H1 (cell line): ENCODE data around the gene TMEM220. TPM values are rescaled to one million over a fixed set of nuclear protein-coding genes. Genes with fewer than 3 reads are reported as not detected.

Experiments
- CTCF ChIA-PET: fragments of 300-600 bp; sonication (Branson Sonifier 250); formaldehyde crosslinking; loops from one replicate; lab custom pipeline; 2021; ENCODE audit not compliant: partially characterized antibody; lab: Charles Lee
- POLR2A ChIA-PET: fragments of 300-600 bp; sonication (Branson Sonifier 250); formaldehyde crosslinking; loops from one replicate; lab custom pipeline; 2021; ENCODE audit warnings: inconsistent platforms; ENCODE audit not compliant: partially characterized antibody; lab: Charles Lee
- DNase-seq, 2 experiments: peaks; one replicate each; pipeline versions ENCODE4 v3.0.0 to v3.0.0-alpha.2; 2010 to 2022; ENCODE audit warnings: low spot score in 2 of 2, low read depth in 1 of 2, mixed read lengths in 1 of 2
- FAIRE-seq: peaks from 2 replicates; lab custom pipeline; 2011; peaks lifted over from hg19 to GRCh38; lab: Jason Lieb, UNC
- H2AFZ ChIP-seq: 2 replicates; pipeline ENCODE4 v1.8.1; 2012; ENCODE audit warnings: low read length, inconsistent platforms
- H2AK5ac ChIP-seq: 2 replicates; pipeline ENCODE4 v1.6.1; 2013; ENCODE audit warnings: low read depth, low read length
- H2BK120ac ChIP-seq: replicated peaks from 2 replicates; pipeline ENCODE3; 2013; ENCODE audit warnings: low read depth, low read length, inconsistent platforms
- H2BK12ac ChIP-seq: 2 replicates; pipeline ENCODE4 v1.6.1; 2013; ENCODE audit warnings: low read depth, low read length
- H2BK15ac ChIP-seq: 2 replicates; pipeline ENCODE4 v1.6.1; 2013; ENCODE audit warnings: low read length
- H2BK20ac ChIP-seq: 2 replicates; pipeline ENCODE4 v1.6.1; 2013; ENCODE audit warnings: low read length
- H2BK5ac ChIP-seq: 2 replicates; pipeline ENCODE4 v1.6.1; 2013; ENCODE audit warnings: low read depth, low read length
- H3K14ac ChIP-seq: 2 replicates; pipeline ENCODE4 v1.6.1; 2013; ENCODE audit warnings: inconsistent platforms; ENCODE audit not compliant: insufficient read length
- H3K18ac ChIP-seq: 2 replicates; pipeline ENCODE4 v1.6.1; 2013; ENCODE audit warnings: low read length; ENCODE audit errors: extremely low read depth
- H3K23ac ChIP-seq: 2 replicates; pipeline ENCODE4 v1.6.1; 2013; ENCODE audit warnings: inconsistent platforms; ENCODE audit not compliant: insufficient read length
- H3K23me2 ChIP-seq: 2 replicates; pipeline ENCODE4 v1.6.1; 2013; ENCODE audit warnings: low read depth, low read length
- H3K27ac ChIP-seq: 2 replicates; pipeline ENCODE4 v1.6.1; 2011; ENCODE audit warnings: low read depth, low read length, inconsistent platforms
- H3K27me3 ChIP-seq, 4 experiments: replicated peaks in 1 of 4; 1 replicate in 1 of 4; 2 replicates in 3 of 4; pipeline versions ENCODE4 v1.6.1 to v1.8.1; 2011 to 2013; ENCODE audit warnings: low read length in 3 of 4, mild to moderate bottlenecking in 3 of 4, inconsistent platforms in 2 of 4, mixed read lengths in 2 of 4, moderate library complexity in 1 of 4; ENCODE audit not compliant: control insufficient read depth in 3 of 4, insufficient read depth in 3 of 4; ENCODE audit errors: extremely low read depth in 1 of 4
- H3K36me3 ChIP-seq, 4 experiments: 2 replicates each; pipeline versions ENCODE4 v1.6.1 to v1.8.1; 2011 to 2013; ENCODE audit warnings: mild to moderate bottlenecking in 4 of 4, low read length in 3 of 4, moderate library complexity in 2 of 4, control low read depth in 1 of 4, inconsistent platforms in 1 of 4; ENCODE audit not compliant: insufficient read depth in 4 of 4, control insufficient read depth in 2 of 4
- H3K4ac ChIP-seq: replicated peaks from 2 replicates; pipeline ENCODE3; 2013; ENCODE audit warnings: low read length, low read depth, mixed read lengths, inconsistent platforms; ENCODE audit not compliant: insufficient read length
- H3K4me1 ChIP-seq, 4 experiments: replicated peaks in 1 of 4; 1 replicate in 1 of 4; 2 replicates in 3 of 4; pipeline versions ENCODE4 v1.6.1 to v1.8.1; 2011 to 2013; ENCODE audit warnings: low read length in 3 of 4, inconsistent platforms in 2 of 4, mixed read lengths in 1 of 4; ENCODE audit not compliant: insufficient read depth in 4 of 4, control insufficient read depth in 3 of 4
- H3K4me2 ChIP-seq, 2 experiments: 2 replicates each; pipeline versions ENCODE4 v1.6.1 to v1.8.1; 2011 to 2013; ENCODE audit warnings: low read depth in 2 of 2, low read length in 2 of 2, control low read depth in 1 of 2, inconsistent platforms in 1 of 2, mild to moderate bottlenecking in 1 of 2; ENCODE audit not compliant: insufficient read depth in 1 of 2
- H3K4me3 ChIP-seq, 4 experiments: fragments of 200-600, 300-600 bp in 1 of 4; sonication (generic), shearing (Covaris generic), sonication (Bioruptor Twin) in 1 of 4; 2 replicates each; pipeline versions ENCODE4 v1.5.1 to v1.8.1; 2011 to 2016; ENCODE audit warnings: low read length in 4 of 4, low read depth in 3 of 4, control low read depth in 2 of 4, inconsistent platforms in 2 of 4, mild to moderate bottlenecking in 2 of 4, mixed read lengths in 1 of 4, moderate library complexity in 1 of 4; ENCODE audit not compliant: insufficient read depth in 2 of 4; ENCODE audit errors: extremely low read depth in 1 of 4
- H3K56ac ChIP-seq: replicated peaks from 2 replicates; pipeline ENCODE3; 2013; ENCODE audit warnings: low read depth, mild to moderate bottlenecking, mixed read lengths, low read length, inconsistent platforms; ENCODE audit not compliant: insufficient read length
- H3K79me1 ChIP-seq: 2 replicates; pipeline ENCODE4 v1.6.1; 2013; ENCODE audit warnings: low read depth, low read length, control low read depth
- H3K79me2 ChIP-seq, 2 experiments: 2 replicates each; pipeline versions ENCODE4 v1.6.1 to v1.8.1; 2012 to 2013; ENCODE audit warnings: low read length in 2 of 2, mild to moderate bottlenecking in 2 of 2, inconsistent platforms in 1 of 2; ENCODE audit not compliant: insufficient read depth in 2 of 2, control insufficient read depth in 1 of 2
- H3K9ac ChIP-seq, 4 experiments: replicated peaks in 1 of 4; 1 replicate in 1 of 4; 2 replicates in 3 of 4; pipeline versions ENCODE4 v1.6.1 to v1.8.1; 2011 to 2013; ENCODE audit warnings: low read depth in 3 of 4, low read length in 3 of 4, control low read depth in 2 of 4, mild to moderate bottlenecking in 2 of 4, moderate library complexity in 2 of 4, inconsistent platforms in 1 of 4; ENCODE audit errors: extremely low read depth in 1 of 4
- H3K9me3 ChIP-seq, 2 experiments: 2 replicates each; pipeline versions ENCODE4 v1.6.1 to v1.8.1; 2012 to 2013; ENCODE audit warnings: mild to moderate bottlenecking in 2 of 2, moderate library complexity in 2 of 2, control low read depth in 1 of 2, inconsistent platforms in 1 of 2, low read depth in 1 of 2, low read length in 1 of 2, mixed read lengths in 1 of 2; ENCODE audit not compliant: insufficient read depth in 2 of 2
- H4K20me1 ChIP-seq, 2 experiments: replicated peaks in 1 of 2; 2 replicates each; pipeline versions ENCODE3 to v1.8.1; 2011 to 2013; ENCODE audit warnings: inconsistent platforms in 2 of 2, low read length in 2 of 2, mild to moderate bottlenecking in 1 of 2; ENCODE audit not compliant: insufficient read depth in 2 of 2, control insufficient read depth in 1 of 2
- H4K5ac ChIP-seq: 2 replicates; pipeline ENCODE4 v1.6.1; 2013; ENCODE audit warnings: low read length, low read depth, mixed read lengths, inconsistent platforms; ENCODE audit not compliant: insufficient read length
- H4K8ac ChIP-seq: 2 replicates; pipeline ENCODE4 v1.8.0; 2013; ENCODE audit warnings: mild to moderate bottlenecking, moderate library complexity, low read length, inconsistent platforms; ENCODE audit not compliant: insufficient read depth; ENCODE audit errors: extremely low read depth
- H4K91ac ChIP-seq: replicated peaks from 2 replicates; pipeline ENCODE3; 2013; ENCODE audit warnings: low read length, mixed read lengths, inconsistent platforms; ENCODE audit not compliant: insufficient read length
- EZH2 ChIP-seq: fragments of 200-600 bp; sonication (generic); IDR thresholded peaks from 2 replicates; pipeline ENCODE4 v1.7.1; 2012; ENCODE audit warnings: low read depth, mild to moderate bottlenecking, moderate library complexity, low read length, inconsistent platforms; ENCODE audit not compliant: severe bottlenecking
- PHF8 ChIP-seq: fragments of 200-600 bp; sonication (generic); conservative IDR thresholded peaks from 2 replicates; pipeline ENCODE4 v1.7.1; 2012; ENCODE audit warnings: low read depth, mild to moderate bottlenecking, inconsistent platforms, low read length, moderate library complexity
- SIN3A ChIP-seq, 2 experiments: IDR thresholded peaks in 1 of 2; conservative IDR thresholded peaks in 1 of 2; 2 replicates each; pipeline ENCODE4 v1.6.1; 2011 to 2012; ENCODE audit warnings: low read length in 2 of 2, improper control_type of control experiment in 1 of 2, low read depth in 1 of 2, mild to moderate bottlenecking in 1 of 2
- WGBS, 2 experiments: shearing (Covaris generic) in 1 of 2; methylation state at CpG; one replicate each; pipeline versions ENCODE4 v1.1.6 to v1.1.7; 2013 to 2015; ENCODE audit warnings: low lambda C conversion rate in 2 of 2, mixed read lengths in 2 of 2, inconsistent platforms in 1 of 2, low coverage in 1 of 2, missing lambda C conversion rate in 1 of 2; ENCODE audit not compliant: insufficient replicate concordance in 2 of 2, insufficient coverage in 1 of 2, insufficient read length in 1 of 2; ENCODE audit errors: extremely low coverage in 1 of 2, missing lambda C conversion rate in 1 of 2; 5-methylcytosine and 5-hydroxymethylcytosine counted together
- polyA plus RNA-seq, 7 experiments: library from polyadenylated mRNA; depleted of rRNA in 3 of 7; stranded (reverse) in 5 of 7; unstranded in 2 of 7; fragments of >200 nt in 5 of 7; fragments of 200-250 nt in 2 of 7; gene quantifications; 1 replicate in 5 of 7; 2 replicates in 1 of 7; 4 replicates in 1 of 7; pipeline versions ENCODE4 v1.2.1 to v1.2.3, GENCODE V29; 2011 to 2013; ENCODE audit warnings: missing spikeins in 2 of 7, mixed read lengths in 2 of 7
- total RNA-seq: library from RNA; stranded (reverse); fragmentation: NEBNext Ultra II Directional; extraction: Animal tissue kit (Norgen Biotek cat#: 25700); gene quantifications from 2 replicates; pipeline ENCODE4 v1.2.1, GENCODE V29; 2021

TMEM220 gene
- total and polyA plus RNA-seq, 2 of the 8 experiments (the other 6 are each of a cell fraction or from before 2014, with no cell fraction given) = 3.8 to 4.1 TPM

GRCh38 chr17:10716218-10716617 is 13.6 kb downstream of the TMEM220 start:
- Histone ChIP-seq H2BK15ac (no peak overlapping the region), H3K27ac (no peak overlapping the region), H3K18ac (no peak overlapping the region), H3K14ac (no peak overlapping the region), H3K56ac (no peak overlapping the region), H4K20me1 (no peaks in the 10 kb centered on the region), H3K4ac (no peak overlapping the region), H3K9ac (no peak overlapping the region), H3K9me3 (no peaks in the 10 kb centered on the region), H3K36me3 (peaks cover 0 to 10% (median 7%) of the 10 kb centered on the region in 4 experiments; a peak in 5 of 8 replicates), H2BK12ac (no peak overlapping the region), H3K79me2 (no peaks in the 10 kb centered on the region), H2BK5ac (no peak overlapping the region), H4K8ac (no peak overlapping the region), H2BK120ac (no peak overlapping the region), H3K4me2 (no peak overlapping the region), H3K27me3 (no peaks in the 10 kb centered on the region), H4K91ac (no peak overlapping the region), H3K79me1 (no peaks in the 10 kb centered on the region), H2AK5ac (no peak overlapping the region), H3K23ac (no peak overlapping the region), H2AFZ (no peak overlapping the region), H3K4me1 (no peaks in the 10 kb centered on the region), H2BK20ac (no peak overlapping the region), H3K23me2 (no peaks in the 10 kb centered on the region), H3K4me3 (no peak overlapping the region), H4K5ac (no peak overlapping the region)
- POLR2A ChIA-PET = interaction anchor here (1.1 kb wide), 1 partner anchor 13 kb away, joined by 3 read pairs; no protein-coding TSS in a partner anchor
- no peak for TF ChIP-seq SIN3A (conservative IDR thresholded peaks at IDR 0.05 in 1 of 2, IDR thresholded peaks at IDR 0.05 in 1 of 2; ENCODE audit: low read depth in 1 of 2, low read length in 2 of 2)
- no peak for TF ChIP-seq PHF8
- TF ChIP-seq EZH2 = no peak
- WGBS, 2 experiments = 91% methylated on average over 10 of the region's 10 CpGs; no CpG with 5 or more reads in 1 of the 2 experiments
- CTCF ChIA-PET = no interaction called here
- DNase-seq (no peak), FAIRE-seq (no peak)
